ENCODE results near the gene PRR22. TPM values are rescaled to one million over a fixed set of nuclear protein-coding genes. Genes with fewer than 3 reads are reported as not detected.

PRR22 gene
- total and polyA plus RNA-seq, 2 donors (not counting 3 experiments of a cell fraction or from before 2014, with no cell fraction given), result 1.4 to 3.4 TPM

DNA sequence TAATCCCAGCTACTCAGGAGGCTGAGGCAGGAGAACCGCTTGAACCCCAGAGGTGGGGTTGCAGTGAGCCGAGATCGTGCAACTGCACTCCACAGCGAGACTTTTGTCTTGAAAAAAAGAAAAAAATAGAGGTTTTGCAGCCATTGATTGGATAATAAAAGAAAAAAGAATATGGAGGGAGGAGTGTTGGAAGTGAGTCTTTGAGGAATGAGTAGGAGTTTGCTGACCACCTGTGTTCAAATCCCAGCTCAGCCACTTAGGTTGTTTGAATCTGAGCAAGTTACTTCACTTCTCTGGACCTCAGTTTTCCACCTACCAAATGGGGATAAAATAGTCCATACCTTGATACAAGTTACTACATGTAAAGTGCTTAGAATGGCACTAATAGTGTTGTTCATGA, 26.6 kb upstream of the PRR22 start:
- TF ChIP-seq, protein P1, sequence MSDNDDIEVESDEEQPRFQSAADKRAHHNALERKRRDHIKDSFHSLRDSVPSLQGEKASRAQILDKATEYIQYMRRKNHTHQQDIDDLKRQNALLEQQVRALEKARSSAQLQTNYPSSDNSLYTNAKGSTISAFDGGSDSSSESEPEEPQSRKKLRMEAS (IDR thresholded peaks at IDR 0.05; ENCODE audit: insufficient read depth, insufficient read length), result no peak
- TF ChIP-seq MYC (IDR thresholded peaks at IDR 0.05; ENCODE audit: low read depth, low read length), result no peak
- TF ChIP-seq FOS (IDR thresholded peaks at IDR 0.05; ENCODE audit: borderline replicate concordance, insufficient read depth, low read length), result no peak
- TF ChIP-seq POLR2A (IDR thresholded peaks at IDR 0.05; ENCODE audit: low read depth, low read length), result no peak
- TF ChIP-seq POLR2AphosphoS5 (IDR thresholded peaks at IDR 0.05; ENCODE audit: insufficient read depth, low read depth, low read length), result no peak
- TF ChIP-seq EZH2 (IDR thresholded peaks at IDR 0.05; ENCODE audit: borderline replicate concordance, low read depth, low read length, severe bottlenecking), result no peak
- TF ChIP-seq, protein P2, sequence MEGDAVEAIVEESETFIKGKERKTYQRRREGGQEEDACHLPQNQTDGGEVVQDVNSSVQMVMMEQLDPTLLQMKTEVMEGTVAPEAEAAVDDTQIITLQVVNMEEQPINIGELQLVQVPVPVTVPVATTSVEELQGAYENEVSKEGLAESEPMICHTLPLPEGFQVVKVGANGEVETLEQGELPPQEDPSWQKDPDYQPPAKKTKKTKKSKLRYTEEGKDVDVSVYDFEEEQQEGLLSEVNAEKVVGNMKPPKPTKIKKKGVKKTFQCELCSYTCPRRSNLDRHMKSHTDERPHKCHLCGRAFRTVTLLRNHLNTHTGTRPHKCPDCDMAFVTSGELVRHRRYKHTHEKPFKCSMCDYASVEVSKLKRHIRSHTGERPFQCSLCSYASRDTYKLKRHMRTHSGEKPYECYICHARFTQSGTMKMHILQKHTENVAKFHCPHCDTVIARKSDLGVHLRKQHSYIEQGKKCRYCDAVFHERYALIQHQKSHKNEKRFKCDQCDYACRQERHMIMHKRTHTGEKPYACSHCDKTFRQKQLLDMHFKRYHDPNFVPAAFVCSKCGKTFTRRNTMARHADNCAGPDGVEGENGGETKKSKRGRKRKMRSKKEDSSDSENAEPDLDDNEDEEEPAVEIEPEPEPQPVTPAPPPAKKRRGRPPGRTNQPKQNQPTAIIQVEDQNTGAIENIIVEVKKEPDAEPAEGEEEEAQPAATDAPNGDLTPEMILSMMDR (IDR thresholded peaks at IDR 0.05; ENCODE audit: extremely low read depth in 1 of 2, insufficient read depth in 1 of 2, low read depth in 1 of 2, low read length in 2 of 2), result no peak
- TF ChIP-seq JUN (IDR thresholded peaks at IDR 0.05; ENCODE audit: borderline replicate concordance, insufficient read depth, insufficient read length, low read depth), result no peak
- no peak for TF ChIP-seq GATA2 (IDR thresholded peaks at IDR 0.05; ENCODE audit: insufficient read depth, insufficient read length, low read depth, low read length)
- Histone ChIP-seq H4K20me1 (replicated peaks; ENCODE audit: control insufficient read depth, extremely low read depth, insufficient read depth, low read length) (no peaks in the 10 kb centered on the region), H3K27ac (ENCODE audit: insufficient read depth, low read depth, low read length) (no peak overlapping the region), H2AFZ (ENCODE audit: low read depth, low read length) (no peak overlapping the region), H3K9me1 (replicated peaks; ENCODE audit: control insufficient read depth, extremely low read depth, insufficient read depth, low read length) (no peaks in the 10 kb centered on the region), H3K4me3 (replicated peaks in 1 of 3; ENCODE audit: insufficient read depth in 1 of 3, low read depth in 1 of 3, low read length in 3 of 3) (no peak overlapping the region), H3K27me3 (ENCODE audit: control insufficient read depth in 2 of 2, insufficient read depth in 2 of 2, low read length in 2 of 2) (peaks cover 0 to under 1% of the 10 kb centered on the region in 2 experiments), H3K4me2 (ENCODE audit: insufficient read depth, low read length) (no peak overlapping the region), H3K4me1 (ENCODE audit: control insufficient read depth, extremely low read depth, insufficient read depth, low read length) (no peaks in the 10 kb centered on the region), H3K9me3 (replicated peaks; ENCODE audit: control insufficient read depth, insufficient read depth, low read length) (no peaks in the 10 kb centered on the region), H3K79me2 (ENCODE audit: control insufficient read depth, insufficient read depth, low read length) (no peaks in the 10 kb centered on the region), H3K9ac (replicated peaks; ENCODE audit: extremely low read depth, insufficient read depth, low read length) (no peak overlapping the region), H3K36me3 (ENCODE audit: control insufficient read depth in 2 of 2, extremely low read depth in 1 of 2, insufficient read depth in 2 of 2, low read length in 2 of 2) (no peaks in the 10 kb centered on the region)
- ChIA-PET CTCF (interaction anchor here (1.1 kb wide), 1 partner anchor 12 kb away, joined by 3 read pairs; no protein-coding TSS in a partner anchor), POLR2A (no interaction called here)
- BruUV-seq (replicated peaks), result no TSS peak
- no peak for DNase-seq (ENCODE audit: low read depth, low spot score)
- FAIRE-seq, result no peak
- dilution Hi-C loops (cut with MboI; ENCODE audit: extremely low pct_ligation_motif_present, low sequenced_read_pairs), result no loop called here
- intact Hi-C loops (cut with micrococcal nuclease), result no loop called here

All from endothelial cell of umbilical vein (primary cell).